Retina (tissue), 1 donor: ENCODE data around the gene EHD4.
A peak's percentile ranks its signal among the peaks of the same experiment; 100 is the strongest.

ENCODE experiments used
- DNase-seq: peaks from one replicate; pipeline ENCODE4 v3.0.0-alpha.2; 2016

The EHD4 gene

GRCh38 chr15:41876007-41876406 lies 96.3 kb downstream of the EHD4 start:
- no peak for DNase-seq

DNA sequence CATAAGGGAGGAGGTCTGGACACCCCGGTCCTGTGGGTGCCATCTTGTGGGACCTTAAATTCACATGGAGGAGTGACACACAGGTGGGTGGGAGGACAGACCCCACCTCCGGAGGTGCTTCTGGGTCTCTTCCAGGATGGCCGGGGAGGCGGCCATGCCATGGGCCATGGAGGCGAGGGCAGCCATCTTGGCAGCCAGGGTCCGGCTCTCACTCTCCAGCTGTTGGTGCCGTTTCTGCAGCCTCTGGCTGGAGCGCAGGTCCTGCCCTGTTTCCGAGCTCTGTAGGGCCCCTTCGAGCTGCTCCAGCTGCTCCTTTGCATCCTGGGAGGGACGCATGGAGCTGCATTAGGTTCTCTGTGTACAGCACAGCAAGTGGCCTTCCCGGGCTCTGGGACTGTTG lies 97.6 kb downstream of the EHD4 start:
- DNase-seq, result no peak

GRCh38 chr15:41873711-41874110 lies 98.6 kb downstream of the EHD4 start:
- no peak for DNase-seq

- DNase-seq, result no peak
Measured at GRCh38 chr15:41872166-41872747, 100.1 kb downstream of the EHD4 start.

DNA sequence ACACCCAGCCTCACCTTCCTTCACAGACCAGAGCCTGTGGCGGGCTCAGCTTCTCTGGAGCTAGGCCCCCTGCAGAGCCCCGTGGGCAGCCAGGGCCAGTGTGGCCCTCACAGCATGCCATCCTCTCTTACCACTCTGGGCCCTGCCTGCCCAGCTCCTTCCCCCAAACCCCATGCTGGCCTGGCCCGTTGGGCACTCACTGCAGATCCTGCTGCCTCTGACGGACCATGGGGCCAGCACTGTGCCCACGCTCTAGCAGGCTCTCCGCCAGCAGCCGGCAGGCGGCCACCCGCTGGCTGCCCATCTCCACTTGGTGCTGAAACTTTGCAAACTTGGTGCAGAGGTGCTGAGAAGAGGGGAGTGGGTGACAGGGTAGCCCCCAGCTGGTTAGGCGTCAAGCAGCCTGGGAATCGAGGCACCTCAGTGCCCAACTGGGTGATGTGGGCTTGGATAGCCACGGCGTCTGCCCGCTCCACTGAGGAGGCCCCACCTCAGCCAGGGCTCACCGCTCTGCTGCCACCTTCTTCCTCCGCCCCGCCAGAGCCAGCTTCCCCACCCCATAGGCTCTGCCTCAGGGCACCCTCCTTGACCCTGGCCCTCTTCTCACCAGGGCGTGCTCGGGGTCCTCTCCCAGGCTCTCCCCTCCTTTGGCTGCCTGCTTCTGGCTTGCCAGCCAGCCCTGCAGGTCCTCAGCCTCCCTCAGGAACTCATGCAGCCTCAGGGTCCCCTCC lies 101.0 kb downstream of the EHD4 start:
- DNase-seq, result no peak

GRCh38 chr15:41870689-41871081 lies 101.7 kb downstream of the EHD4 start:
- DNase-seq, result no peak

GRCh38 chr15:41869770-41870688 lies 102.3 kb downstream of the EHD4 start:
- no peak for DNase-seq

GRCh38 chr15:41868321-41868720 lies 104.0 kb downstream of the EHD4 start:
- no peak for DNase-seq

DNA sequence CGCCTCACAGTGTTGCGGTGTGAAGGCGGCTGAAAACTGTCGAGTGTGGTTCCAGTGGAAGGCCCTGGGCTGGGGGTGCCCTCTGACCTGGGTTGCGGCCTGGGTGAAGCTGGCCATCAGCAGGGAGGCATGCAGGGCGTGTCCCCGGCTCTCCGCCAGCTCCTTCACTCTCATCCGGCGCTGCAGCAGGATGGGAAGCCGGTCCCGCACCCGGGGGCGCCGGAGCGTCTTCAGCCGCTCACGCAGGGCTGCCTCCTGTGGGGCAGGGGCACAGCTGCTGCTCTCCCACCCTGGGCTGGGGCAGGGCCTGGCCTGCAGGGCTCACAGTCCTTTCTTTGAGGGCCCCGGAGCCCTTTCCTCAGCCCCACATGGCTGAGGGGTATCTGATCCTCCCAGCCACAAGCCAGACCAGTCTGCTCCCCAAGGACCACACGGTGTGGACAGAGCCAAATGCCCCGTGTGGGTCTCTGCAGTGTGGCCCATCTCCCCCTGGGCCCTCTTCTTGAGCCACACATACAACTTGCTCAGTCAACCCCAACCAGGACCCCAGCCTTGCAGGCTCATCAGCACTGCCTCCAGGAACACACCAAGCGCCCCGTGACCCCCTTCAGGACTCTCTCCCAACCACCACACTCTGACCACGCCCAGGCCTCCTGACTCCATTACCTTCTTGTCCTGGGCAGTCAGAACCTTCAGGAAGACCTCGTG lies 105.3 kb downstream of the EHD4 start:
- DNase-seq, result no peak

- peak; percentile 41 for DNase-seq
Measured at GRCh38 chr15:41866263-41866703, 106.1 kb downstream of the EHD4 start.

GRCh38 chr15:41865490-41866055 lies 106.8 kb downstream of the EHD4 start:
- no peak for DNase-seq

- DNase-seq, result no peak
Measured at GRCh38 chr15:41862515-41863116, 109.7 kb downstream of the EHD4 start.

DNA sequence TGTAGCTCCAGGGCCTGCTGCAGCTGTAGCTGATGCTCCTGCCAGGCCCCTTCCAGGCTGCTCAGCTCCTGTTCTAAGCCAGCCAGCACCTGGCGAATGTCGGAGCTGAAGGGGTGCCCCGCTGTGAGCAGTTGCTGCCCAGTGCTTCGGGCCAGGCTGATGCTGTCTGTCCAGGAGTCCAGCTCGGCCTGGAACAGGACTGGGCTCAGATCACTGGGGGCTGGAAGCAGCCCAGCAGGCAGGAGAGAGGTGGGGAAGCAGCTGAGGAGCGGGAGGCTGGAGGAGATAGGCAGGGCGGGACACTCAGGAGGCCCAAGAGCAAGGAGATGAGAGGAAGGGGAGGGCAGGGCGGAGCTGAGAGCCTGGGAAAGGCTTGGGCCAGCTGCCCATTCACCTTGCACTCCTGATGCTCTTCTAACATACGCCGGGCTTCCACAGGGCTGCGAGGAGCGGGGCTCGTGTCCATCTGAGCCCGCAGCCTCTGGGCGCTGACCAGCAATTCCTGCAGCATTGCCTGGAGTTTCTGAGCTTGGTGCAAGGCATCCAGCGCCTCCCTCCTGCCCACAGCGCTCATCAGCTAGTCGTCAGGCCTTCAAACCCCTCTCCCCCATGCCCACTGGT lies 110.5 kb downstream of the EHD4 start:
- DNase-seq, result no peak

GRCh38 chr15:41860049-41860828 lies 112.1 kb downstream of the EHD4 start:
- DNase-seq, result no peak

GRCh38 chr15:41858756-41859155 lies 113.6 kb downstream of the EHD4 start:
- DNase-seq, result no peak

DNA sequence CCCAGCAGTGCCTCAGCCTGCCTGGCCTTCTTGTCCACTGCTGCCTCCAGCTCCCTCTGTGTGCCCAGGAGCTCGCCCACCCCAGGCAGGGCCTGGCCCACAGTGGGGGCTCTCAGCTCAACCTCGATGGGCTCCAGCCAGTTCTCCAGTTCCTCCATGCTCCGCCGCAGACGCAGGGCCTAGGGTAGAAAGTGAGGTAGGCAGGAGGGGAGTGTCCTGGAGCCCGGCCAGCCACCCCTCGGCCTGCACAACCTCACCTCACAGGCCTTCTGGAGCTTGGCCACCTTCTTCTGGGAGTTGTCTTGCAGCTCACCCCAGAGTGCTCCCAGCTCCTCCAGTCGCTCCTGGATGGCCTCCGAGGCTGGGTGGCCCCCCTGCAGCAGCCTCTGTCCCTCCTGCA lies 115.0 kb downstream of the EHD4 start:
- DNase-seq, result no peak

- DNase-seq, result no peak
Measured at GRCh38 chr15:41856716-41857115, 115.6 kb downstream of the EHD4 start.

- no peak for DNase-seq
Measured at GRCh38 chr15:41856262-41856661, 116.1 kb downstream of the EHD4 start.

- peak; percentile 57 for DNase-seq
Measured at GRCh38 chr15:41855261-41855961, 116.9 kb downstream of the EHD4 start.

GRCh38 chr15:41854443-41854842 lies 117.9 kb downstream of the EHD4 start:
- DNase-seq, result no peak
